B cell (primary cell): ENCODE measurements around the gene CELA3B. TPM values are rescaled to one million over a fixed set of nuclear protein-coding genes. Genes with fewer than 3 reads are reported as not detected.
"Not testable (repeated sequence)": the region's sequence is repeated elsewhere in the genome, so short reads cannot be mapped to it uniquely, and the experiment has no call there.

Source experiments
- ATAC-seq: fragments of 200-7000 bp; cut with Tn5 transposase; one replicate; pipeline ENCODE4 v1.10.0; 2021; ENCODE audit warnings: low read depth, mild to moderate bottlenecking, moderate number of reproducible peaks, moderate library complexity
- CTCF ChIA-PET: fragments of 350-600 bp; sonication (Branson Sonifier 250); formaldehyde crosslinking; loops from one replicate; lab custom pipeline; 2021; ENCODE audit warnings: antibody characterized with exemption, inconsistent platforms; lab: Charles Lee
- POLR2A ChIA-PET: fragments of 350-600 bp; sonication (Branson Sonifier 250); formaldehyde crosslinking; loops from one replicate; lab custom pipeline; 2021; ENCODE audit warnings: antibody characterized with exemption; lab: Charles Lee
- DNase-seq: peaks from one replicate; pipeline ENCODE4 v3.0.0; 2013
- H2AFZ ChIP-seq: 2 replicates; pipeline ENCODE4 v1.6.1; 2012; ENCODE audit warnings: mild to moderate bottlenecking, low read depth, low read length; ENCODE audit not compliant: insufficient read depth, poor library complexity, severe bottlenecking
- H3K27ac ChIP-seq, 2 donors: 1 replicate in 1 of 2; 2 replicates in 1 of 2; pipeline ENCODE4 v1.5.1; 2012 to 2013; ENCODE audit warnings: low read length in 2 of 2, mild to moderate bottlenecking in 2 of 2, moderate library complexity in 1 of 2
- H3K27me3 ChIP-seq, 4 experiments: fragments of 200-600 bp in 1 of 4; sonication (generic) in 1 of 4; replicated peaks in 1 of 4; 1 replicate in 2 of 4; 2 replicates in 2 of 4; pipeline versions ENCODE4 v1.6.1 to v1.7.0; 2013 to 2016; ENCODE audit warnings: low read length in 3 of 4, mild to moderate bottlenecking in 2 of 4, mixed read lengths in 1 of 4, moderate library complexity in 1 of 4; ENCODE audit not compliant: insufficient read depth in 4 of 4, control insufficient read depth in 3 of 4; ENCODE audit errors: control extremely low read depth in 1 of 4
- H3K36me3 ChIP-seq, 2 experiments: replicated peaks in 1 of 2; 1 replicate in 1 of 2; 2 replicates in 1 of 2; pipeline versions ENCODE4 v1.6.1 to v1.7.1; 2013; ENCODE audit warnings: low read length in 1 of 2; ENCODE audit not compliant: insufficient read depth in 2 of 2, control insufficient read depth in 1 of 2; ENCODE audit errors: control extremely low read depth in 1 of 2, extremely low read depth in 1 of 2
- H3K4me1 ChIP-seq, 2 donors: fragments of 200-600 bp in 1 of 2; sonication (generic) in 1 of 2; 1 replicate in 1 of 2; 2 replicates in 1 of 2; pipeline versions ENCODE4 v1.5.1 to v1.6.1; 2013 to 2017; ENCODE audit warnings: low read length in 2 of 2; ENCODE audit not compliant: control insufficient read depth in 2 of 2, insufficient read depth in 2 of 2
- H3K4me2 ChIP-seq: replicated peaks from 2 replicates; pipeline ENCODE3; 2012; ENCODE audit warnings: mild to moderate bottlenecking, low read depth, low read length; ENCODE audit not compliant: poor library complexity, severe bottlenecking
- H3K4me3 ChIP-seq, 5 experiments: fragments of 200-600 bp in 1 of 5; sonication (generic) in 1 of 5; 1 replicate in 3 of 5; 2 replicates in 2 of 5; pipeline versions ENCODE4 v1.5.1 to v1.7.0; 2011 to 2016; ENCODE audit warnings: low read length in 4 of 5, mild to moderate bottlenecking in 4 of 5, low read depth in 2 of 5, control low read depth in 1 of 5, moderate library complexity in 1 of 5; ENCODE audit not compliant: insufficient read depth in 1 of 5; ENCODE audit errors: control extremely low read depth in 1 of 5, extremely low read depth in 1 of 5
- H3K79me2 ChIP-seq: fragments of 200-600 bp; sonication (generic); one replicate; pipeline ENCODE4 v1.6.0; 2016; ENCODE audit warnings: low read length; ENCODE audit not compliant: control insufficient read depth, insufficient read depth
- H3K9ac ChIP-seq: fragments of 200-600 bp; sonication (generic); 2 replicates; pipeline ENCODE4 v1.6.1; 2017; ENCODE audit warnings: mild to moderate bottlenecking, low read length, moderate library complexity
- H3K9me3 ChIP-seq, 3 donors: one replicate each; pipeline versions ENCODE4 v1.6.1 to v1.7.1; 2013; ENCODE audit warnings: low read length in 2 of 3; ENCODE audit not compliant: control insufficient read depth in 2 of 3, insufficient read depth in 1 of 3; ENCODE audit errors: control extremely low read depth in 1 of 3
- H4K20me1 ChIP-seq: 2 replicates; pipeline ENCODE4 v1.6.0; 2012; ENCODE audit warnings: mild to moderate bottlenecking, low read length; ENCODE audit not compliant: insufficient read depth, control insufficient read depth, poor library complexity, severe bottlenecking
- H3K27ac Mint-ChIP-seq: one replicate; pipeline ENCODE4 v1.8.0; 2021; ENCODE audit warnings: mixed read lengths
- H3K27me3 Mint-ChIP-seq: one replicate; pipeline ENCODE4 v1.8.0; 2021; ENCODE audit warnings: mixed read lengths
- H3K4me1 Mint-ChIP-seq: one replicate; pipeline ENCODE4 v1.8.0; 2021; ENCODE audit warnings: mixed read lengths
- H3K4me3 Mint-ChIP-seq: one replicate; pipeline ENCODE4 v1.8.0; 2021; ENCODE audit warnings: mixed read lengths
- H3K9me3 Mint-ChIP-seq: one replicate; pipeline ENCODE4 v1.8.0; 2022; ENCODE audit warnings: mixed read lengths; ENCODE audit not compliant: insufficient read depth
- CTCF ChIP-seq: fragments of 200-600 bp; IDR thresholded peaks from one replicate; pipeline ENCODE4 v1.8.0; 2022; ENCODE audit warnings: antibody characterized with exemption, mild to moderate bottlenecking
- EZH2 ChIP-seq: IDR thresholded peaks from 2 replicates; pipeline ENCODE4 v1.6.1; 2012; ENCODE audit warnings: borderline replicate concordance, low read depth, mild to moderate bottlenecking, moderate library complexity, low read length; ENCODE audit not compliant: insufficient read depth, poor library complexity, severe bottlenecking
- WGBS: methylation state at CpG from one replicate; pipeline ENCODE4 v1.1.5; 2013; ENCODE audit warnings: missing lambda C conversion rate; ENCODE audit not compliant: insufficient coverage; 5-methylcytosine and 5-hydroxymethylcytosine counted together
- intact Hi-C: fragments of 100-400 bp; cut with micrococcal nuclease; formaldehyde crosslinking; loops from one replicate; pipeline ENCODE4 v1.10.0; 2022
- polyA plus RNA-seq: library from polyadenylated mRNA; depleted of rRNA; stranded (reverse); fragments of >200 nt; gene quantifications from 2 replicates; pipeline ENCODE4 v1.2.3, GENCODE V29; 2012
- total RNA-seq, 2 donors: library from RNA; stranded (reverse); fragments of 120-200 nt in 1 of 2; gene quantifications; 1 replicate in 1 of 2; 2 replicates in 1 of 2; pipeline versions ENCODE4 v1.2.3 to v1.2.4, GENCODE V29; 2013 to 2022

The CELA3B gene
- total and polyA plus RNA-seq, 2 donors (not counting 1 experiment from before 2014, with no cell fraction given) = not detected

GRCh38 chr1:22031214-22031962 is 54.6 kb downstream of the CELA3B start:
- Histone ChIP-seq H3K9ac (no peak overlapping the region), H3K79me2 (peaks cover 12% of the 10 kb centered on the region), H3K9me3 (peaks cover 0 to 2% (median 0%) of the 10 kb centered on the region in 3 donors), H2AFZ (peak overlapping the region; percentile 16), H3K4me2 (peak overlapping the region; percentile 45), H3K36me3 (peaks cover 0 to 8% of the 10 kb centered on the region in 2 experiments), H3K27ac (peak overlapping the region in 1 of 2 donors; percentile 50), H3K4me3 (no peak overlapping the region), H3K4me1 (peaks cover 12 to 21% of the 10 kb centered on the region in 2 donors), H3K27me3 (no peaks in the 10 kb centered on the region), H4K20me1 (no peaks in the 10 kb centered on the region)
- ChIA-PET POLR2A (interaction anchor here (0.6 to 1.6 kb wide), 3 partner anchors 21 to 267 kb away, joined by 3 to 6 read pairs (median 6); partner anchors contain the start of gene CDC42), CTCF (interaction anchor here (1.3 kb wide), 1 partner anchor 12 kb away, joined by 4 read pairs; no protein-coding TSS in a partner anchor)
- peak; percentile 23 for DNase-seq
- Mint-ChIP-seq H3K27ac (peak overlapping the region; percentile 39), H3K27me3 (no peaks in the 10 kb centered on the region), H3K4me1 (peaks cover 31% of the 10 kb centered on the region), H3K9me3 (no peaks in the 10 kb centered on the region), H3K4me3 (peak overlapping the region; percentile 21)
- 52% methylated on average over 7 of the region's 8 CpGs for WGBS
- ATAC-seq = peak; percentile 39
- TF ChIP-seq CTCF (no peak), EZH2 (no peak)
- intact Hi-C loops = no loop called here

- peaks cover 36% of the 10 kb centered on the region for H3K4me1 Mint-ChIP-seq
- DNase-seq, H3K4me3 Mint-ChIP-seq, H4K20me1 ChIP-seq, H3K36me3 ChIP-seq, H3K4me3 ChIP-seq, H3K27ac Mint-ChIP-seq, ATAC-seq, H3K27me3 ChIP-seq, H2AFZ ChIP-seq, intact Hi-C loops, H3K4me2 ChIP-seq, H3K27ac ChIP-seq, H3K9ac ChIP-seq, H3K9me3 Mint-ChIP-seq, H3K9me3 ChIP-seq, H3K27me3 Mint-ChIP-seq: not testable (repeated sequence)
- ChIA-PET POLR2A (interaction anchor here (1.3 kb wide), 1 partner anchor 10 kb away, joined by 3 read pairs; no protein-coding TSS in a partner anchor), CTCF (interaction anchor here (1.5 kb wide), 1 partner anchor 71 kb away, joined by 3 read pairs; no protein-coding TSS in a partner anchor)
- Histone ChIP-seq H3K4me1 (peaks cover 21 to 33% of the 10 kb centered on the region in 2 donors), H3K79me2 (peaks cover 13% of the 10 kb centered on the region)
- 91% methylated on average over 1 of the region's 5 CpGs for WGBS
Measured at GRCh38 chr1:22034834-22035233, 58.0 kb downstream of the CELA3B start.
